CD4-positive, alpha-beta memory T cell (primary cell): ENCODE data around the gene ACTMAP. TPM values are rescaled to one million over a fixed set of nuclear protein-coding genes. Genes with fewer than 3 reads are reported as not detected.
"Not testable (repeated sequence)": the region's sequence is repeated elsewhere in the genome, so short reads cannot be mapped to it uniquely, and the experiment has no call there.

Experiments used
- CTCF ChIA-PET: fragments of 350-600 bp; sonication (Branson Sonifier 250); formaldehyde crosslinking; loops from one replicate; lab custom pipeline; 2021; ENCODE audit warnings: inconsistent platforms; ENCODE audit not compliant: partially characterized antibody; lab: Charles Lee
- POLR2A ChIA-PET: fragments of 350-600 bp; sonication (Branson Sonifier 250); formaldehyde crosslinking; loops from one replicate; lab custom pipeline; 2021; ENCODE audit not compliant: partially characterized antibody; lab: Charles Lee
- DNase-seq, 5 donors: peaks; one replicate each; pipeline versions ENCODE4 v3.0.0 to v3.0.0-alpha.2; 2020 to 2022; ENCODE audit warnings: mixed read lengths in 1 of 5
- H3K27ac ChIP-seq: one replicate; pipeline ENCODE4 v1.7.0; 2013; ENCODE audit warnings: low read depth, low read length
- H3K27me3 ChIP-seq: 2 replicates; pipeline ENCODE4 v1.7.0; 2013; ENCODE audit warnings: mild to moderate bottlenecking, low read length, moderate library complexity; ENCODE audit not compliant: insufficient read depth
- H3K36me3 ChIP-seq: 2 replicates; pipeline ENCODE4 v1.7.0; 2013; ENCODE audit warnings: mild to moderate bottlenecking, low read length, moderate library complexity; ENCODE audit not compliant: insufficient read depth
- H3K4me1 ChIP-seq: 2 replicates; pipeline ENCODE4 v1.7.0; 2013; ENCODE audit warnings: mild to moderate bottlenecking, low read length, moderate library complexity; ENCODE audit not compliant: insufficient read depth
- H3K4me3 ChIP-seq, 2 donors: one replicate each; pipeline ENCODE4 v1.7.0; 2013; ENCODE audit warnings: low read length in 2 of 2, mild to moderate bottlenecking in 1 of 2
- H3K9me3 ChIP-seq, 2 donors: one replicate each; pipeline ENCODE4 v1.7.0; 2013; ENCODE audit warnings: low read length in 2 of 2, control low read depth in 1 of 2; ENCODE audit not compliant: control insufficient read depth in 1 of 2
- H3K27ac Mint-ChIP-seq, 7 donors: one replicate each; pipeline ENCODE4 v1.8.0; 2020 to 2021; ENCODE audit warnings: mixed read lengths in 7 of 7, mild to moderate bottlenecking in 6 of 7, inconsistent platforms in 3 of 7, moderate library complexity in 3 of 7
- H3K27me3 Mint-ChIP-seq, 2 donors: one replicate each; pipeline ENCODE4 v1.8.0; 2020 to 2021; ENCODE audit warnings: mixed read lengths in 2 of 2
- H3K36me3 Mint-ChIP-seq, 2 donors: one replicate each; pipeline ENCODE4 v1.8.0; 2020 to 2021; ENCODE audit warnings: mixed read lengths in 2 of 2, inconsistent platforms in 1 of 2, mild to moderate bottlenecking in 1 of 2
- H3K4me1 Mint-ChIP-seq, 4 donors: one replicate each; pipeline ENCODE4 v1.8.0; 2020 to 2021; ENCODE audit warnings: mixed read lengths in 4 of 4, mild to moderate bottlenecking in 1 of 4
- H3K4me3 Mint-ChIP-seq, 8 donors: one replicate each; pipeline ENCODE4 v1.8.0; 2020 to 2021; ENCODE audit warnings: mixed read lengths in 8 of 8, mild to moderate bottlenecking in 7 of 8, moderate library complexity in 6 of 8, inconsistent platforms in 3 of 8
- H3K9me3 Mint-ChIP-seq, 8 donors: one replicate each; pipeline ENCODE4 v1.8.0; 2020 to 2021; ENCODE audit warnings: mixed read lengths in 8 of 8, mild to moderate bottlenecking in 5 of 8, inconsistent platforms in 3 of 8, moderate library complexity in 1 of 8
- intact Hi-C: fragments of 100-400 bp; cut with micrococcal nuclease; formaldehyde crosslinking; loops from one replicate; pipeline ENCODE4 v1.15.1; 2023
- polyA plus RNA-seq, 2 donors: library from polyadenylated mRNA; unstranded; fragments of 300-500 nt; fragmentation: Illumina TruSeq; gene quantifications; one replicate each; pipeline ENCODE4 v1.2.3, GENCODE V29; 2021
- total RNA-seq, 2 experiments: library from RNA; stranded (reverse); gene quantifications; one replicate each; pipeline ENCODE4 v1.2.3, GENCODE V29; 2021

ACTMAP gene
- total and polyA plus RNA-seq, 4 experiments from 2014 or later = 0.26 to 5.5 (median 4.0) TPM

DNA sequence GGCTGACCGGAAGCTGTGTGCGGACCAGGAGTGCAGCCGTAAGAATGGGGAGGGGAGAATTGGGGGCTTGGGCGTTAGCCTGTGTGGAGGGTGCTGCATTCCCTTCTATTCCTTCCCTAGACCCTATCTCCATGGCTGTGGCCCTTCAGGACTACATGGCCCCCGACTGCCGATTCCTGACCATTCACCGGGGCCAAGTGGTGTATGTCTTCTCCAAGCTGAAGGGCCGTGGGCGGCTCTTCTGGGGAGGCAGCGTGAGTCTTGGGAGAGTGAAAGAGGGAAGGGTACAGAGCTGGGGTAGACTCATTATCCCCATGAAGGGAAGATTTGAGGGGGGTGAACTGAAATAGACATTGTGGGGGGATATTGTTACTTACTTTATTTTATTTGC is 25.4 kb upstream of the ACTMAP start:
- peaks cover 26 to 45% (median 33%) of the 10 kb centered on the region in 4 donors for H3K4me1 Mint-ChIP-seq
- Histone ChIP-seq H3K36me3 (no peaks in the 10 kb centered on the region), H3K27me3 (no peaks in the 10 kb centered on the region), H3K27ac (no peak overlapping the region), H3K9me3 (no peaks in the 10 kb centered on the region), H3K4me1 (peaks cover 34% of the 10 kb centered on the region), H3K4me3 (no peak overlapping the region)
- no peak overlapping the region for H3K4me3 Mint-ChIP-seq
- intact Hi-C loops = loop anchor here (2.0 kb wide), 1 partner anchor 43 kb away; no protein-coding TSS in a partner anchor
- no peak for DNase-seq
- CTCF ChIA-PET = interaction anchor here (1.8 kb wide), 1 partner anchor 18 kb away, joined by 4 read pairs; no protein-coding TSS in a partner anchor
- H3K9me3 Mint-ChIP-seq = peaks cover 0 to 5% (median 0%) of the 10 kb centered on the region in 8 donors
- H3K36me3 Mint-ChIP-seq = peaks cover 13 to 24% of the 10 kb centered on the region in 2 donors
- POLR2A ChIA-PET = interaction anchor here (0.9 to 14.6 kb wide), 4 partner anchors 22 to 27 kb away, joined by 3 to 369 read pairs (median 72); partner anchors contain the start of genes ACTMAP, EGLN2 and SNRPA
- H3K27ac Mint-ChIP-seq = peak overlapping the region in 5 of 7 donors; percentile 42 to 95 (median 74)
- no peaks in the 10 kb centered on the region for H3K27me3 Mint-ChIP-seq

DNA sequence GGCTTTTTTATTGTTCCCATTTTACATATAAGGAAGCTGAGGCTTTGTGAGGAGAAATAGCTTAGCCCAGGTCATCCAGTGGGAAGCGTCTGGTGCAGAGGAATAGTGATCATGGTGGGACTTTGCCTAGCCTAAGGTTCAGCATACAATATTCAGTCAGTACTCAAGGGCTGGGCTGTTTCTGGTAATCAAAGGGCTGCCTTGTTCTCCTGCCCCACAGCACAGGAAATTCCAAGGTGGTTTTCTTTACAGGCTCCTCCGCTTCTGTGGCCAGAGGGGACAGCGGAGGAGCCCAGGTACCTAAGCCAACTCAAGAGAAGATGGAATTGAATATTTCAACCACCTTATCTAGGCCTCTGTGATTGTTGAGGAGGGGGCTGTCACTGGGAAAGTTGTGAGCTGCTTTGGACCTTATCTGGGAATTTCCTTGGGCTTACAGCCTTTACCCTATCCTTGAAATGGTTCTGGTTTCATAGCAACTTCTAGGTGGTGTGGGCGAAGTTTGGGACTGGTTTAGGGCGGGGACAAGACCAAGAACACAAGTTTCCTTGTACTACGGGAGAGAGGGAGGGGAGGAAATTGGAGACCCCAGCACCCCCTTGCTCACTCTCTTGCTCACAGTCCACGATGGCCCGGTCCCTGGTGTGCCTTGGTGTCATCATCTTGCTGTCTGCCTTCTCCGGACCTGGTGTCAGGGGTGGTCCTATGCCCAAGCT is 24.8 kb upstream of the ACTMAP start, which contains the start of gene MIA:
TSS of gene MIA (plus strand) at position 606 of the 716 bp plus-strand sequence. CDS start at position 628, 22 bp downstream.
- ChIA-PET CTCF (no interaction called here), POLR2A (interaction anchor here (0.9 to 14.6 kb wide), 3 partner anchors 22 to 27 kb away, joined by 3 to 369 read pairs (median 3); partner anchors contain the start of genes ACTMAP, EGLN2 and SNRPA)
- Mint-ChIP-seq H3K4me3 (no peak within 1 kb of the TSS), H3K9me3 (peaks cover 0 to 5% (median 0%) of the 10 kb centered on the region in 8 donors), H3K4me1 (peaks cover 25 to 44% (median 33%) of the 10 kb centered on the region in 4 donors), H3K27me3 (no peaks in the 10 kb centered on the region), H3K36me3 (peaks cover 9 to 21% of the 10 kb centered on the region in 2 donors), H3K27ac (peak within 1 kb of the TSS; percentile 10 to 99 (median 74))
- H3K27ac ChIP-seq = no peak within 1 kb of the TSS
- intact Hi-C loops = no loop called here
- H3K4me3 ChIP-seq = no peak within 1 kb of the TSS
- no peaks in the 10 kb centered on the region for H3K27me3 ChIP-seq
- no peak for DNase-seq
- H3K9me3 ChIP-seq = no peaks in the 10 kb centered on the region
- no peaks in the 10 kb centered on the region for H3K36me3 ChIP-seq
- H3K4me1 ChIP-seq = peaks cover 34% of the 10 kb centered on the region

DNA sequence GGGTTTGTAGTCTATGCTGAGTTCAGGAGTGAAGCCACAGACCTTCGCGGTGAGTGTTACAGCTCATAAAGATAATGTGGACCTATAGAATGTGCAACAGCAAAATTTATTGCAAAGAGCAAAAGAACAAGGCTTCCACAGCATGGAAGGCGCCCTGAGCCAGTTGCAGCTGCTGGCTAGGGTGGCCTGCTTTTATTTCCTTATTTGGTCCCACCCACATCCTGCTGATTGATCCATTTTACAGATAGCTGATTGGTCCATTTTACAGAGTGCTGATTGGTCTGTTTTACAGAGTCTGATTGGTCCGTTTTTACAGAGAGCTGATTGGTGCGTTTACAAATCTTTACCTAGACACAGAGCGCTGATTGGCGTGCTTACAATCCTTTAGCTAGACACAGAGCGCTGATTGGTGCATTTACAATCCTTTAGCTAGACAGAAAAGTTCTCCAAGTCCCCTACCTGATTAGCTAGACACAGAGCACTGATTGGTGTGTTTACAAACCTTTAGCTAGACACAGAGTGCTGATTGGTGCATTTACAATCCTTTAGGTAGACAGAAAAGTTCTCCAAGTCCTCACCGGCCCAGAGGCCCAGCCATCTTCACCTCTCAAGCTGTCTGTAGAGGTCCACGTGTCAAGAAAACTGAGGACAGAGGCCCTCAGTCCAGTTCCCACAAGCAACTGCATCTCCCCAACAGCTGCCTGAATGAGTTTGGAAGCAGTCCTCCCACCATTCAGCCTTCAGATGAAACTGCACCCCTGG is 21.0 kb upstream of the ACTMAP start:
- H3K27me3 Mint-ChIP-seq, H3K27ac ChIP-seq, H3K4me1 ChIP-seq, H3K36me3 ChIP-seq, intact Hi-C loops, H3K4me3 ChIP-seq, H3K9me3 ChIP-seq, H3K27me3 ChIP-seq, H3K9me3 Mint-ChIP-seq: not testable (repeated sequence)
- CTCF ChIA-PET = interaction anchor here (1.2 to 1.5 kb wide), 3 partner anchors 7 to 373 kb away, joined by 3 to 4 read pairs (median 3); no protein-coding TSS in a partner anchor
- Mint-ChIP-seq H3K36me3 (peaks cover 9 to 17% of the 10 kb centered on the region in 2 donors), H3K27ac (peak overlapping the region in 6 of 7 donors; percentile 33 to 84 (median 68)), H3K4me1 (peaks cover 9 to 13% (median 11%) of the 10 kb centered on the region in 4 donors), H3K4me3 (peak overlapping the region in 3 of 8 donors; percentile 21 to 59 (median 48))
- POLR2A ChIA-PET = interaction anchor here (0.6 to 14.6 kb wide), 4 partner anchors 17 to 57 kb away, joined by 3 to 369 read pairs (median 3); partner anchors contain the start of gene EGLN2
- DNase-seq = peak in 4 of 5 donors; percentile 34 to 54 (median 47)

DNA sequence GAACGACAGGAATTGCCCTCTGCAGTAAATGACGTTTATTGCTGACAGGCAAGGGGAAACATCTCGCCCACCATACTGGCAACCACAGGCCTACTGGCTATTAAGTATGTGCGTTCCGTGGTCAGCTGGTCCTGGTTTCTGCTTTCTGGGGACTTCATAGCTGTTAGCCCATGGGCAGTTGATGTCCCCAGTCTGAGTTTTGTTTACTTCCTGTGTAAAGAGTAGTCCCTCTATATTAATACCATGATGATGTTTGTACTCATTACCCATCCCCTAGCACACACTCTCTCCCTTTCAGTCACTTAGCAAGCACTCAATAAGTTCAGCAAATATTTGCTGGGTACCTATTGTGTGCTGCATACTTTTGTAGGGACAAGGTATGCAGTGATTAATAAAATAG is 18.6 kb upstream of the ACTMAP start:
- peaks cover 21% of the 10 kb centered on the region for H3K36me3 ChIP-seq
- Mint-ChIP-seq H3K36me3 (peaks cover 27 to 40% of the 10 kb centered on the region in 2 donors), H3K4me3 (no peak overlapping the region), H3K27ac (peak overlapping the region in 1 of 7 donors; percentile 64), H3K9me3 (peaks cover 0 to 5% (median 0%) of the 10 kb centered on the region in 8 donors), H3K27me3 (no peaks in the 10 kb centered on the region), H3K4me1 (peaks cover 21 to 33% (median 27%) of the 10 kb centered on the region in 4 donors)
- no peaks in the 10 kb centered on the region for H3K9me3 ChIP-seq
- intact Hi-C loops = no loop called here
- no peak for DNase-seq
- H3K4me3 ChIP-seq = no peak overlapping the region
- POLR2A ChIA-PET = interaction anchor here (1.3 to 4.9 kb wide), 3 partner anchors 9 to 30 kb away, joined by 4 to 28 read pairs (median 4); partner anchors contain the start of genes ACTMAP, EGLN2 and RAB4B
- H3K27ac ChIP-seq = no peak overlapping the region
- peaks cover 20% of the 10 kb centered on the region for H3K4me1 ChIP-seq
- no peaks in the 10 kb centered on the region for H3K27me3 ChIP-seq
- CTCF ChIA-PET = no interaction called here

DNA sequence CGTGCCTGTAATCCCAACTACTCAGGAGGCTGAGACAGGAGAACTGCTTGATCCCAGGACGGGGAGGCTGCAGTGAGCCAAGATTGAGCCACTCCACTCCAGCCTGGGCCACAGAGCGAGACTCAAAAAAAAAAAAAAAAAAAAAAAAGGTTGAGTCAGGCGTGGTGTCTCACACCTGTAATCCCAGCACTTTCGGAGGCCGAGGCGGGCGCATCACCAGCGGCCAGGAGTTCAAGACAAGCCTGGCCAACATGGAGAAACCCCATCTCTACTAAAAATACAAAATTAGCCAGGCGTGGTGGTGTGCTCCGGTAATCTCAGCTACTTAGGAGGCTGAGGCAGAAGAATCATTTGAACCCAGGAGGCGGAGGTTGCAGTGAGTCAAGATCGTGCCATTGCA is 16.1 kb upstream of the ACTMAP start:
- H3K4me3 Mint-ChIP-seq, H3K27ac ChIP-seq, H3K27me3 ChIP-seq, DNase-seq, H3K27me3 Mint-ChIP-seq, H3K9me3 ChIP-seq, H3K27ac Mint-ChIP-seq, intact Hi-C loops, H3K4me3 ChIP-seq, H3K9me3 Mint-ChIP-seq: not testable (repeated sequence)
- peaks cover 46% of the 10 kb centered on the region for H3K36me3 ChIP-seq
- CTCF ChIA-PET = interaction anchor here (0.7 to 1.6 kb wide), 2 partner anchors 14 to 32 kb away, joined by 3 read pairs; partner anchors contain the start of gene EGLN2
- peaks cover 20% of the 10 kb centered on the region for H3K4me1 ChIP-seq
- Mint-ChIP-seq H3K36me3 (peaks cover 46 to 62% of the 10 kb centered on the region in 2 donors), H3K4me1 (peaks cover 23 to 39% (median 29%) of the 10 kb centered on the region in 4 donors)
- POLR2A ChIA-PET = interaction anchor here (1.7 to 4.9 kb wide), 3 partner anchors 11 to 49 kb away, joined by 4 to 28 read pairs (median 13); partner anchors contain the start of genes COQ8B, ITPKC and RAB4B

DNA sequence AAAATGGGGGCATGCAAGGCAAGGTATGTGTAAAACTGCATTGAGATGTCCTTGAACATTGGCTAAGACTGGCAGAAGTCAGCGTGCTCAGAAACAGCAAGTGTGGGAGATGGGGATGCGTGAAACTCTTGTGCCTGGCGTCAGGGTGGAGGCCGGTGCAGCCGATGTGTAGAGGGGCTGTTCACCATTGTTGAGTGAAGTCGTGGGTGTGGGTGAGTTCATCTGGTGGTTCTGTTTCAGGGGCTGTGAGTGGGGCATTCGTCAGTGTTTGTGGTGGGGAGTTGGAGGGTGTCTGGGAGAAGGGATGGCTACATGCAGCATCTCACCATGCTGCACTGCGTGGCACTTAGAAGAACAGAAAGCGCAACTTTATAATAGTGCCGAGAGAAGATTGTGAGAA is 13.7 kb upstream of the ACTMAP start:
- Histone ChIP-seq H3K4me3 (no peak overlapping the region), H3K9me3 (no peaks in the 10 kb centered on the region), H3K27me3 (no peaks in the 10 kb centered on the region), H3K4me1 (peaks cover 14% of the 10 kb centered on the region), H3K36me3 (peaks cover 69% of the 10 kb centered on the region), H3K27ac (no peak overlapping the region)
- intact Hi-C loops = no loop called here
- POLR2A ChIA-PET = no interaction called here
- H3K27me3 Mint-ChIP-seq = no peaks in the 10 kb centered on the region
- CTCF ChIA-PET = no interaction called here
- no peak for DNase-seq
- peak overlapping the region in 5 of 7 donors; percentile 13 to 63 (median 41) for H3K27ac Mint-ChIP-seq
- H3K9me3 Mint-ChIP-seq = no peaks in the 10 kb centered on the region
- peaks cover 58 to 72% of the 10 kb centered on the region in 2 donors for H3K36me3 Mint-ChIP-seq
- no peak overlapping the region for H3K4me3 Mint-ChIP-seq
- peaks cover 15 to 41% (median 23%) of the 10 kb centered on the region in 4 donors for H3K4me1 Mint-ChIP-seq
